Measurements from ENCODE around the gene RALGAPB. TPM values are rescaled to one million over a fixed set of nuclear protein-coding genes. Genes with fewer than 3 reads are reported as not detected.

The RALGAPB gene
- total RNA-seq, 2 donors from 2014 or later = 38.3 to 45.5 TPM

DNA sequence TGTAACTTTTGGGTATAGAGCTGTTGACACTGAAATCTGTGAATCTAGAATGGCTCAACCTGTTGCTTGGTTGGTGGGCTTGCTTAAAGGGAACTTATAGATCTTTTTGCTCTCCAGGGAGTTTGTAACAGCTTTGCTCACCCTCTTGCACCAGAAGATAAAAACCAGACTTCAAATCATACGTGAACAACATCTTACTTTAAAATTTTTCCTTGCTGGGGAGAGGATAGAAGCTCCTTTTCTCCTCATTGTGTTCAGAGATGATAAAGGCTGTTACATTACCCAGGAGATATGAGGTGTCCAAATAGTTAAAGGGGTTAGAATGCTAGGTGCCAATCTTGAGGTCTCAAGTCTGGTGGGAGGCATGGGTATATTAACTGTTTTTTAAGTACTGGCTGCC lies 46.8 kb downstream of the RALGAPB start:
- no peak overlapping the region for H3K9ac ChIP-seq (ENCODE audit: extremely low read depth, low read length, poor library complexity, severe bottlenecking)
- H3K9me3 ChIP-seq (ENCODE audit: control insufficient read depth, low read length) = no peaks in the 10 kb centered on the region
- no peaks in the 10 kb centered on the region for H3K27me3 ChIP-seq (ENCODE audit: control insufficient read depth, insufficient read depth, low read length, poor library complexity, severe bottlenecking)
- H3K4me1 Mint-ChIP-seq = peaks cover 13% of the 10 kb centered on the region
- peak overlapping the region; percentile 32 for H3K27ac Mint-ChIP-seq
- peaks cover 82% of the 10 kb centered on the region for H3K36me3 ChIP-seq (ENCODE audit: control insufficient read depth, insufficient read depth, low read length)
- H3K36me3 Mint-ChIP-seq (ENCODE audit: low read depth) = peaks cover 51% of the 10 kb centered on the region
- H3K4me3 Mint-ChIP-seq = no peak overlapping the region
- no peak for DNase-seq
- WGBS, 2 experiments (ENCODE audit: insufficient coverage in 1 of 2, insufficient read length in 1 of 2) = 100% methylated on average over 1 of the region's 1 CpG; no CpG with 5 or more reads in 1 of the 2 experiments
- TF ChIP-seq, protein P1, sequence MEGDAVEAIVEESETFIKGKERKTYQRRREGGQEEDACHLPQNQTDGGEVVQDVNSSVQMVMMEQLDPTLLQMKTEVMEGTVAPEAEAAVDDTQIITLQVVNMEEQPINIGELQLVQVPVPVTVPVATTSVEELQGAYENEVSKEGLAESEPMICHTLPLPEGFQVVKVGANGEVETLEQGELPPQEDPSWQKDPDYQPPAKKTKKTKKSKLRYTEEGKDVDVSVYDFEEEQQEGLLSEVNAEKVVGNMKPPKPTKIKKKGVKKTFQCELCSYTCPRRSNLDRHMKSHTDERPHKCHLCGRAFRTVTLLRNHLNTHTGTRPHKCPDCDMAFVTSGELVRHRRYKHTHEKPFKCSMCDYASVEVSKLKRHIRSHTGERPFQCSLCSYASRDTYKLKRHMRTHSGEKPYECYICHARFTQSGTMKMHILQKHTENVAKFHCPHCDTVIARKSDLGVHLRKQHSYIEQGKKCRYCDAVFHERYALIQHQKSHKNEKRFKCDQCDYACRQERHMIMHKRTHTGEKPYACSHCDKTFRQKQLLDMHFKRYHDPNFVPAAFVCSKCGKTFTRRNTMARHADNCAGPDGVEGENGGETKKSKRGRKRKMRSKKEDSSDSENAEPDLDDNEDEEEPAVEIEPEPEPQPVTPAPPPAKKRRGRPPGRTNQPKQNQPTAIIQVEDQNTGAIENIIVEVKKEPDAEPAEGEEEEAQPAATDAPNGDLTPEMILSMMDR (conservative IDR thresholded peaks at IDR 0.05) = no peak
- H3K27ac ChIP-seq (ENCODE audit: low read depth, low read length) = no peak overlapping the region
- H3K27me3 Mint-ChIP-seq (ENCODE audit: insufficient read depth) = no peaks in the 10 kb centered on the region
- peaks cover 7% of the 10 kb centered on the region for H3K4me1 ChIP-seq (ENCODE audit: control insufficient read depth, insufficient read depth, low read length)
- no peaks in the 10 kb centered on the region for H3K9me3 Mint-ChIP-seq
- no peak overlapping the region for H3K4me3 ChIP-seq (ENCODE audit: low read length)

DNA sequence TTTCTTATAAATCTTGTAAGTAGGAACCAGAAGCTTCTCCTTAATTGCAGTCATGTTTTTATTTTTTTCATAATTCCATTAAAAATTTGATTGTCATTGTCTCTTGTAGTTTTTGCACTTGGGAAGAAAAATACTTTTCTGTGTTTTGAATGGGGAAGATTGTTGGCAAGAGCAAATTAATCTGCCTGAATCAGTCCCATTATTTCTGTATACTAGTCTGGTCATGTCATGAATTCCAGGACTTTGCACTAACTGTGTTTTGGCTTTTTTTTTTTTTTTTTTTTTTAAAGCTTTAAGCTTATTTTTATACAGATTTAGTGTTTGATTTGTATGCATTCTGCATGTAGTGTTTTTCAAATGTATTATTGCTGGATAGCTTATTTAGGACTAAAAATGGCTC lies 47.6 kb downstream of the RALGAPB start:
- no peaks in the 10 kb centered on the region for H3K9me3 ChIP-seq (ENCODE audit: control insufficient read depth, low read length)
- DNase-seq = no peak
- Mint-ChIP-seq H3K9me3 (no peaks in the 10 kb centered on the region), H3K27ac (no peak overlapping the region), H3K4me3 (no peak overlapping the region), H3K4me1 (peaks cover 8% of the 10 kb centered on the region), H3K27me3 (ENCODE audit: insufficient read depth) (no peaks in the 10 kb centered on the region), H3K36me3 (ENCODE audit: low read depth) (peaks cover 52% of the 10 kb centered on the region)
- H3K4me1 ChIP-seq (ENCODE audit: control insufficient read depth, insufficient read depth, low read length) = peaks cover 7% of the 10 kb centered on the region
- TF ChIP-seq, protein P1 (conservative IDR thresholded peaks at IDR 0.05) = no peak
- H3K27ac ChIP-seq (ENCODE audit: low read depth, low read length) = no peak overlapping the region
- H3K9ac ChIP-seq (ENCODE audit: extremely low read depth, low read length, poor library complexity, severe bottlenecking) = no peak overlapping the region
- no peak overlapping the region for H3K4me3 ChIP-seq (ENCODE audit: low read length)
- no peaks in the 10 kb centered on the region for H3K27me3 ChIP-seq (ENCODE audit: control insufficient read depth, insufficient read depth, low read length, poor library complexity, severe bottlenecking)
- H3K36me3 ChIP-seq (ENCODE audit: control insufficient read depth, insufficient read depth, low read length) = peaks cover 87% of the 10 kb centered on the region

DNA sequence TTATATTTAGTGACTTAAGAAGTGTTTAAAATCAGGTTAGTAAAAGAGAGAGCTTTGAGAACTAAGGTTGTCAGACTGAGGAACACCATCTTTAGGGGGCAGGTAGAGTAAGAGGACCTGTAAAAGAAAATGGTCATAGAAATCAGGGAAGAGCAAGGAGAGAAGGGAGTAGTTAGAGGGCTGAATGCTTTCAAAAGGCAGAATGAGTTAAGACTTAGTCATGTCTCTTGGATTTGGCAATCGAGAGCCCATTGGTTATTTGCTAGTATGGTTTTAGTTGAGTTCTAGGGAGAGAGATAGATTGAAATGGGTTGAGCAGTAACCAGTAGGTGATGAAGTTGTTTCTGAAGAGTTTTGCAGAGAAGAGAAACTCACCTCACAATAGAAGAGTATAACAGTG lies 51.1 kb downstream of the RALGAPB start:
- Mint-ChIP-seq H3K27me3 (ENCODE audit: insufficient read depth) (no peaks in the 10 kb centered on the region), H3K4me3 (no peak overlapping the region), H3K4me1 (peaks cover 18% of the 10 kb centered on the region), H3K27ac (peak overlapping the region; percentile 31), H3K9me3 (no peaks in the 10 kb centered on the region), H3K36me3 (ENCODE audit: low read depth) (peaks cover 53% of the 10 kb centered on the region)
- Histone ChIP-seq H3K36me3 (ENCODE audit: control insufficient read depth, insufficient read depth, low read length) (peaks cover 87% of the 10 kb centered on the region), H3K9ac (ENCODE audit: extremely low read depth, low read length, poor library complexity, severe bottlenecking) (no peak overlapping the region), H3K9me3 (ENCODE audit: control insufficient read depth, low read length) (no peaks in the 10 kb centered on the region), H3K27me3 (ENCODE audit: control insufficient read depth, insufficient read depth, low read length, poor library complexity, severe bottlenecking) (no peaks in the 10 kb centered on the region), H3K4me1 (ENCODE audit: control insufficient read depth, insufficient read depth, low read length) (peaks cover 7% of the 10 kb centered on the region), H3K27ac (ENCODE audit: low read depth, low read length) (no peak overlapping the region), H3K4me3 (ENCODE audit: low read length) (no peak overlapping the region)
- 80 to 92% methylated on average over 1 of the region's 1 CpG for WGBS, 2 experiments (ENCODE audit: insufficient coverage in 1 of 2, insufficient read length in 1 of 2)
- no peak for DNase-seq
- TF ChIP-seq, protein P1 (conservative IDR thresholded peaks at IDR 0.05) = no peak

All from endodermal cell (in vitro differentiated cells).